Adrenal gland (tissue), 5 donors: ENCODE data around the gene ACTR3.

Experiments
- CTCF ChIP-seq, 6 experiments: fragments of 450-650 bp in 4 of 6; fragments of 200-600 bp in 2 of 6; sonication (generic) in 1 of 6; IDR thresholded peaks; 1 replicate in 5 of 6; 2 replicates in 1 of 6; pipeline versions ENCODE4 v1.5.1 to v1.8.0; 2016 to 2021; ENCODE audit warnings: antibody characterized with exemption in 6 of 6, mild to moderate bottlenecking in 2 of 6, moderate library complexity in 1 of 6
- POLR2A ChIP-seq, 2 donors: fragments of 450-650 bp; IDR thresholded peaks; one replicate each; pipeline ENCODE4 v1.6.1; 2017; ENCODE audit warnings: antibody characterized with exemption in 2 of 2, mild to moderate bottlenecking in 2 of 2, moderate library complexity in 1 of 2
- donor health status: DM: no; HTN: no; CAD: no.

GRCh38 chr2:113972766-113973165, 82.9 kb downstream of the ACTR3 start:
- TF ChIP-seq CTCF (IDR thresholded peaks at IDR 0.05) (no peak), POLR2A (IDR thresholded peaks at IDR 0.05) (no peak)
